DOHH2 (cell line): ENCODE results near the gene GYS2.

Experiments used
- CTCF ChIP-seq: fragments of 200-600 bp; sonication (generic); IDR thresholded peaks from one replicate; pipeline ENCODE4 v1.5.1; 2014; ENCODE audit warnings: antibody characterized with exemption, mild to moderate bottlenecking, low read depth, low read length; ENCODE audit not compliant: poor library complexity, severe bottlenecking
- EZH2phosphoT487 ChIP-seq: fragments of 200-600 bp; sonication (generic); IDR thresholded peaks from 2 replicates; pipeline ENCODE4 v1.6.1; 2017; ENCODE audit warnings: borderline replicate concordance, mild to moderate bottlenecking, antibody characterized with exemption, low read length, moderate library complexity, mixed read lengths

- TF ChIP-seq CTCF (no peak), EZH2phosphoT487 (no peak)
Measured at GRCh38 chr12:21499765-21500164, 104.9 kb downstream of the GYS2 start.
